DMS53 (cell line): Measurements from ENCODE around the gene BMI1.

Source experiments
- DNase-seq: peaks from one replicate; lab custom pipeline; 2025; lab: John Stamatoyannopoulos, UW

Gene BMI1

DNA sequence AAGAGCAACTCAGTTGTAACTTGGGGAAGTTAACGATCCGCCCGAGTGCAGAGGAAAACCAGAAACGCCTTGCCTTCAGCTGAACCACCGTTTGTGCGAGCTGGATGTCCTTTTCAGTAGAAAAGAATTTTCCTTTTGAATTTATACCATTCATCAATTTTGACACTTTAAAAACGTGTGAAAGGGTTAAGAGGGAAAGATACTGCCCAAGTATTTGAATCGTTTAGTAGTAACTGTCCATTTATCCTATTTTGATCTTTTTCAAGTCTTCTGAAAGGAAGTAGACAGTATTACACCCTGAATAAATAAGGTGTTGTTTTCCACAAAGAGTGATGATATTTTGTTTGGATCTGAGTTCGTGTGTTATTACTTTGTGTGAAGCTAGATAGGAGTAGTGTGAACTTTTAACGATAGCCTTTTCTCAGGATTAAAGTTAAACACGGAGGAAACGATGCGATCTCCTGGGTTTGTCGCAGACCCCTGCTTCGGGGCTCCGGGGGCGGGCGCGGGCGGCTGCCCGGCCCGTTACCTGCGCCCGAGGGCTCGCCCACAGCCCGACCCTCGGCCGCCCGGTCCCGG lies 830 bp upstream of the BMI1 start:
- DNase-seq = peak; percentile 60

DNA sequence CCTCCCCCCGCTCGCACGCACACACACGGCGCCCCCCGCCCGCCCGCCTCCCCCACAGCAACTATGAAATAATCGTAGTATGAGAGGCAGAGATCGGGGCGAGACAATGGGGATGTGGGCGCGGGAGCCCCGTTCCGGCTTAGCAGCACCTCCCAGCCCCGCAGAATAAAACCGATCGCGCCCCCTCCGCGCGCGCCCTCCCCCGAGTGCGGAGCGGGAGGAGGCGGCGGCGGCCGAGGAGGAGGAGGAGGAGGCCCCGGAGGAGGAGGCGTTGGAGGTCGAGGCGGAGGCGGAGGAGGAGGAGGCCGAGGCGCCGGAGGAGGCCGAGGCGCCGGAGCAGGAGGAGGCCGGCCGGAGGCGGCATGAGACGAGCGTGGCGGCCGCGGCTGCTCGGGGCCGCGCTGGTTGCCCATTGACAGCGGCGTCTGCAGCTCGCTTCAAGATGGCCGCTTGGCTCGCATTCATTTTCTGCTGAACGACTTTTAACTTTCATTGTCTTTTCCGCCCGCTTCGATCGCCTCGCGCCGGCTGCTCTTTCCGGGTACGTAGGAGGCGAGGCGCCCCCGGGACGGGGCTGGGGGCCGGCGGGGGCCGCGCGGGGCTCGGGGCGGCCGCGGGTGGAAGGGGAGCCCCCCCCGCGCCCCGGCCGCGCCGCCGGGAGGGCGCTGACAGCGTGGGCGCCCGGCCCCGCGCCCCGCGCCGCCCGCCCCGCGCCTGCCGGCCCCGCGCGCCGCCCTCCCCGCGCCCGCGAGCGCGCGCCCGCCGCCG lies 441 bp downstream of the BMI1 start:
- DNase-seq = peak; percentile 91

DNA sequence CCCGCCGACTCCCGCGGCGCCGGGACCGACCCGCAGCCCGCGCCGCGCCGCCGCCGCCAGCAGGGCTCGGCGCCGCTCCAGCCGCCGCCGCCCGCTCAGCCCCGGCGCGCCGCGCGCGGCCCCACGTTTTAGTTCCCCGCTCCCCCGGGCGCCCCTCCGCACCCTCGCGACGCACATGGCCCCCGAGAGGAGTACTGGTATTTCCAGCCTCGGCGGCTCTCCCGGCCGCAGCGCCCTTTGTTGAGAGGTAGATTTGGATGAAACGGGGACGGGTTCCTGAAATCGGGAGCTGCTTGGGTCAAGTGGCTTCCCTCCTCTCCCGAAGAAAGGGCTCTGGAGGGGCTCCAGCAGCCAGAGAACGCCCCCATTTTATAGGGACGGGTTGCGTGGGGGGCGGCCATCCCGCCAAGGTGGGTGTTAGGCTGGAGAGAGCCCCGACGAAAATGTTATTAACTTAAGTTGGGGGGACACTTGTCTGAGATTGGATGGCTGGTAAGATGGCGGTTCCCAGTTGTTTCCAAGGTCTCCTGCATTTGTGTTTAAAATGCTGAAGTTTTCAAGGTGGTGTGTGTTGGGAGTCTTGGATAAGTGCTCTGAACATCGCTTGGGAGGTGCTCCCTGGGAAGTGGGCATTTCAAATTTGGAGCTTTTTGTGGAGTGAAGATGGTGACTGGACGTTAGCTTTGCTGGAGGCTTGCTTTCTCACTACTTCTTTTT lies 1.2 kb downstream of the BMI1 start:
- DNase-seq = peak; percentile 68

DNA sequence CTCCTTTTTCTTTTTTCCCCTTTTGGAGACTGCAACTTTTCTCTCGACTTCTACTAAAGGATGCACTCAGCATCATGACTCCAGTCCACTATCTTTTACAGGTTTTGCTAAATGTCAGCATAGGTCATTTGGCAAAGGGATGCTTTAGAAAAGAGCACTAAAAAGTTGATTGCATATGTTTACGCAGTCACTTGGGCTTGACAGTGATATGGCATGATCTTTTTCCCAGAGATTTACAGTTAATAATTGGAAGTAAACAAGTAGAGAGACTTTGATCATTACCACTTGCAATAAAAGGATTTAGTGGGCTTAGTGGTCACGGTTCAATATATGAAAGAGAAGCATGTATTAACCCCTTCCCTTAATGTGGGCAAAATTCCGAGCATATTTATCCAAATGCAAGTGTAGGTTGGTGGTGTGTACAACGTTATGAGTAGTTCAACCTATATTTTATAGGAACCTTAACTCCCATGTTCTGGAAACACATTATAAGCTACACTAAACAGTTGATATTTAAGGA lies 1.8 kb downstream of the BMI1 start:
- DNase-seq = peak; percentile 46

DNA sequence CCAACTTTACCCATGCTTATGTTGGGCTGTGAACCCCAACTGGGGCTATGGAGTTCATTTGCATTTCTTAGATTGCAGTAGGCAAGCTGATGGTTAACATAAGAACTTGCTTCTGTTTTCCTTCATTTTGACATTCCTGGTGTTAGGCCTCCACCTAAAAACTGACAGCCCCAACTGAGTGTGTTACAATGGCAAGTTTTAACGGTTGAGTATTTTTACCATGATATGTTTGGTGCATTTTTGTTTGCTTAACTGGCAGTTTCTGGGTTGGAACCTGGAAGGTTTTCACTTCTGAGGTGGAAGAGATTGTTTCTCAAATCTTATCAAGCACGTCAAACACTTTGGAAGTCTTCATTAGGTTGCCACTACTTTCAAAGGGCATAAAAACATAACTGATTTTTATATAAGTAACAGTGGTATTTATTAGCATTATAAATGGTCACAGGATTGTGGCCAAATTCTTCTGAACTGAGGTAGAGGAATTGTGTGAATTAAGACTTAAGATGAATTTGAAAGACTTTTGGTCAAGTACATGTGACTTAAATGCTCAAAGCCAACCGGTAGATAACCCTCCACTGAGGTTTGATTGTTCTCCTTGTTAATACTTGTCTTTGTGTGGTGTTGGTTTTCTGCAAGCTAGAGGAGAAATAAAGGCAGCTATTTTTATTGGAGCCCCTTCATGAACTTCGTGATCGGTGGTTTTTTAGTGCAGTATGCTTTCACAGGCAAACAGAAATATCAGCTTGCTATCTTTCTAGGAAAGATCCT lies 2.8 kb downstream of the BMI1 start:
- no peak for DNase-seq

DNA sequence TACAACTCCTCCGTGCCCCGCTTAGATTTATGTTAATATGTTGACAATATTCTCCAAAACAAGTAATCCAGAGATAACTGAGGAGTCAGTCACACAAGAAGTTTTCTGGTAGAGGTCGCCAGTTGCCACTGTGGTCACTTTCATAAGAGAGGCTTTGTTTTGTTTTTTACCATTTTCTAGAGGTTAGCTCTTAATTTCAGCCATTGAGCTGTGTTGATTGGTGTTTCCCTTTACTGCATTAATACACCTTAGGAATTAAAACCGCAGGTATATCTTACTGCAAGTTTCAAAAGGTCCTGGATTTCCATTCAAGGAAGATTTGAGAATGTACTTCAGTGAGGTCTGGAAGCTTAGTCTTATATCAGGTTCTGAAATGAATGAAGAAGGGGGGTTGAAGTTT lies 3.5 kb downstream of the BMI1 start:
- peak; percentile 43 for DNase-seq

DNA sequence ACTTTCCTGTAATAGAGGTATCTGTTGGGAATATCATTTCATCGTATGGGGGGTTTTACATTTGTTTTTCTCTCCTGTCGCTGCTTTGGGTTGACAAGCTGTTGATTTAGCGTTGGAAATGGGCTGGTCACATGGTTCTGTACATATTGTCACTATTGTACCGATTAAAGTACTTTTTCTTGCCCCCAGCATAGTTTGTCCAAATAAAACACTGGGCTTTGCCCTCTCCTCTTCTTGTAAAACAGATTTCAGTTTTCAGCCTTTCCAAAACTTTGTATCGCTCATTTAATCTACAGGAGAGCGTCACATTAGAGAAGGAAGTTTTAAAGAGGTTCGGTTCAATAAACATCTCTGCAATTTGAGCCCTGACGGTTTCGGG lies 4.0 kb downstream of the BMI1 start:
- DNase-seq = peak; percentile 45

DNA sequence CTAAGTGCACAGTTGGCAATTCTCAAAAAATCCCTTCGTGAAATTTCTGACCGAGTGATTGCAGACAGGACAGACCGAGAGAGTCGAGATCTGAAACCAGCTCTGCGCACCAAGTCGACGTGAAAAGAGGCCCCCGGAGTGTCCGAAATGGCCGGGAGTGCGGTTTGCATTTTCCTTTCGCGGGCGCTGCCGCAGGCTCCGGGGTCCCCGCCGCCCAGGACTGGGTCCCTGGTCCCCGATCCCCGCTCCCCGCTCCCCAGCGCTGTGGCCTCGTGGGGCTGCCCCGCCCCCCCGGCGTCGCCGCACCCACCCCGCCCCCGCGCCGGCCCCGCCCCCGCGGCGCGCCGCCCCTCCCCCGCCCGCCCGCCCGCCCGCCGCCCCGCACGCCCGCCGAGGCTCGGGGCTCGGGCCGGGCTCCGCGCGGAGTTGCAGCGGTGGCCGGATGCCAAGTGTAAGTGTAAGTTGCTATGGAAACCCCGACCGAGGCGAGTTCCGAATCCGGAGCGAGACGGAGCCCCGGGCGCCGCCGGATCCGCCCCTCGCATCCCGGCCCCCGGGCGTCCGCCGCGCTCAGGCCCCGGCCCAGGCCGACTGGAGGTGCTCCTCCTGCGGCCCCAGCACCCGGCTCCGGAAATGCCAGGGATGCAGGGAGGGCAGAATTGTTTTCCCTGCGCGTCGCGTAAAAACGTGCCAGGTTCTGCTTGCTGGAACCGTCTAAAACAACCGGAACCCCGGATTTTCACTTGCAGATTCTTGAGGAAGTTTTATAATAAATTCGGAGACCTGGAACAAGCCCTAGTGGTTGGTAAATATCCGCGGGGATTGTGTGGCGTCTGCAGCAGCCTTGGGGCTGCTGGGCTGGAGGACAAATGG lies 4.6 kb downstream of the BMI1 start:
- DNase-seq = peak; percentile 96

DNA sequence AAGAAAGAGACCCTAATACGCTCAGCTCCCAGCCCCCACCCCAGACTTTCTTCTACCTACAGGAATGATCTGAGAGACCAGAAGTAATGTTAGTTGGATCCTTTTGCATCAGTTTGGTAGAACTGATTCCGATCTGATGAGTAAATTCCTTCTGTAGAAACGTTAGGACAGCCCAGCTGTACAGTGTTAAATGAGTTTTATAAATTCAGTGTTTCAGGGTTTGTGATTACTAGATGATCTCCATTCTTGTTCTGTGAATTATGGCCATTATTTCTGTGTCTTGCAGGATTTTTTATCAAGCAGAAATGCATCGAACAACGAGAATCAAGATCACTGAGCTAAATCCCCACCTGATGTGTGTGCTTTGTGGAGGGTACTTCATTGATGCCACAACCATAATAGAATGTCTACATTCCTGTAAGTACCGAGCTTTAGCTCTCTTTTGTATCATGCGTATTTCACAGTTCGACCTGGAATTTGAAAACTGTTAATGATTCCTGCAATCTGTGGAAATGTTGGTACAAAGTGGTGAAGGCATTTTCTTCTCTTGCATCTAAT lies 5.3 kb downstream of the BMI1 start:
- no peak for DNase-seq

DNA sequence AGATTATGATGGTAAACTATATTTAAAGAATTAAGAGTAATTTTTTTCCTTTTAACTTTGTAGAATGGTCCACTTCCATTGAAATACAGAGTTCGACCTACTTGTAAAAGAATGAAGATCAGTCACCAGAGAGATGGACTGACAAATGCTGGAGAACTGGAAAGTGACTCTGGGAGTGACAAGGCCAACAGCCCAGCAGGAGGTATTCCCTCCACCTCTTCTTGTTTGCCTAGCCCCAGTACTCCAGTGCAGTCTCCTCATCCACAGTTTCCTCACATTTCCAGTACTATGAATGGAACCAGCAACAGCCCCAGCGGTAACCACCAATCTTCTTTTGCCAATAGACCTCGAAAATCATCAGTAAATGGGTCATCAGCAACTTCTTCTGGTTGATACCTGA lies 8.3 kb downstream of the BMI1 start:
- DNase-seq = no peak

DNA sequence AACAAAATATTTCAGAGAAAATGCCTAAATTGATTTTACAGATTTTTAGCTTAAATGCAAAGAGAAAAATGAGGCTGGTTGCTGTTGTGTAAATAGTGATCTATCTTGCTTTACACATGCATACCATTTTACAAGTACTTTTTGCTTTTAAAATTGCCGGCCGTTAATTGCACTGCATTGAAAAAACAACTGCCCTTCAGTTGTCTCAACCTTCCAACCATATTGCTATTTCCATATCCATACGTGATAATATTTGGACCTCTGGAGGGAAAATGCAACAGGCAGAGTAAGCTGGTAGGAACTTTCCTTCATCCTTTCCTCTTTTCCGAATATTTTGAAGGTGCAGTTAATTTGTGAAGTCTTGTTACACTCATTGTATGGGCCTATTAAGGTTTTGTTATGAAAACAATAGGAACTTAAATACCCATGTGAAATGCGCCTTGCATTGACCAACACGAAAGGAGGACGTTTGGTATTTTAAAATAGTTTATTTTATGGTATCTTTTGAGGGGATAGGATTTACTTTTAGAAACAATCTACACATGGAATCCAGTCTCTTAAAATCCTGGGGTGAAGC lies 11.3 kb downstream of the BMI1 start:
- DNase-seq = no peak

DNA sequence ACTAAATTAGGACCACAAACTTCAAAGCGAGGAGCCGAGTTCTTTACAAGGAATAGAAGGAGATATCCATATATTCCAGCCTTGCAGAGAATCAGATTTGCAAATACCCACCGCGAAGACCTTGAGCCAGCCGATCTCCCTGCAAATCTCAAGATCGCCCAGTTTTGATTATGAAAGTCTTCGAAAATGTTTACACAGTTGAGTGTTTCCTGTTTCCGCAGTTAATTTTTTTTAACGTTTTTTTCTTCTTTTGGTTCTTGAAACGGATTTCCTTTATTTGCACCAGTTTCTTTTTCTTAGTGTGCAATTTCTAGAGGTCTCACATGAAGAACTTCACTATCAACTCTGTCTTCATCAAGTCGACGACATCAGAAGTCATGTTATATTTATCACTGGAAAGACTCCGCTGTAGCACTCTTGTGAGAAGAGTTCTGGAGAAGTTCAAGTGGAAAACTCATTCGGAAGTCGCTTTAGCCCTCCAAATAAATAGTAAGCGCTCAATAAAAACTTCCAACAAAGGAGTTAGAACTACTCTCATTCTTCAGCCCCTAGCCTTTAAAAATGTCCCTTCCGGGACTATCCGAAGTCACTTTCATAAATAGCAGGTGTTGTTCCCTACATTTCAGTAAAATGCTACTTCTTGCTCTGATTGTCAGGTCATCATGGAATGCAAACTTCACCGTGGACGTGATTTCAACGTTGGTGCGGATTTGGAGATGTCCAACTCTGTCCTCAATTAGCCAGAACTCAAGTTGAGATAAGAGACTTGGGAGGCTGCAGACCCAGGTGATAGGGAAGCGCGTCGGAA lies 12.5 kb downstream of the BMI1 start:
- DNase-seq = no peak

DNA sequence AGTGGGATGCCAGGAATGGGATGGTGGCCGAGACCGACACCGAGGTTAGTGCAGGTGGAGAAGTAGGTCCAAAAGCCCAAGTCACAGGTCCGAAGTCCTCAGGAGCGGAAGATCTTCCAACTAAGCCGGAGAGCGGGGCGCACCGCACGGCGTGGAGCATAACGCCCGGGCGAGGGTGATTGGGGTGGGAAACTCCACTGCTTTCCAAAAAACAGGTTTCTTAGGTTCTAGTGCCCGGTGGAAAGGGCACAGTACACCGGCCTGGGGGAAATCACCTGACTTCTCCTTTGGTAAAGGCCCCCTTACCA lies 13.0 kb downstream of the BMI1 start:
- DNase-seq = no peak

DNA sequence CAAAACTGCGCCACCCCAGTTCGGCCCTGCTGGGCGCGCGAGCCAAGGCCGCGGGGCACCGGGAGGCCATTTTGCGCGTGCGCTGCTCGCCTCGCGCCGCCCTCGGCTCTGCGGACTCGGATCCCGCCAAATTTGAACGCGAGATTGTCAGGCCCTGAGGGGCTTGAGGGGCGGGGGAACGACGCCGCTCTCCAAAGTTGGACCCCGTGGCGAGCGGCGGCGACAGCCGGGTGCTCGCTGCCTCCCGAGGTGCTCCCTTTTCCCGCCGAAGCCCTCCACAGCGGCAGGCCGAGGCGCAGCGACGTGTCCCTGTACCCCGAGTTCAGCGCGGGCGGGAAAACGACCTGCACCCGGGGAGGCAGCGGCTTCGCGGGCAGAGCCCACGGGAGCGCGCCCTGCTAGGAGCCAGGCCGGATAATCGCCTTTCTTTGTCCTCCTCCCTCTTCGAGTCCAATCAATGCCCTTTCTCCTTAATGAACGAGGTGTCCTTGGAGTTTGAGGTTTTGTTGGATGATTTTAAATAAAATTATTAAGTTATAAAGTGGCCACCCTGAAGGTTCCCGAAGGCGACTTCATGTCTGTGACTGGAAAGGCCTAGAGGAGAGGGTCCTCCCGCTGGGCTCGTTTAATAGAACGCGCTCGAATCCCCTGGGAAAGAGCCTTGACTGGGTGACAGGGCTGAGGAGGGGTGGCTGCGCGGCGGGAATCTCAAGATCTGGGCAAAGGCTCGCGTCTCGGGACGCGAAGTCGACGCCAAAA lies 13.7 kb downstream of the BMI1 start:
- DNase-seq = peak; percentile 61

DNA sequence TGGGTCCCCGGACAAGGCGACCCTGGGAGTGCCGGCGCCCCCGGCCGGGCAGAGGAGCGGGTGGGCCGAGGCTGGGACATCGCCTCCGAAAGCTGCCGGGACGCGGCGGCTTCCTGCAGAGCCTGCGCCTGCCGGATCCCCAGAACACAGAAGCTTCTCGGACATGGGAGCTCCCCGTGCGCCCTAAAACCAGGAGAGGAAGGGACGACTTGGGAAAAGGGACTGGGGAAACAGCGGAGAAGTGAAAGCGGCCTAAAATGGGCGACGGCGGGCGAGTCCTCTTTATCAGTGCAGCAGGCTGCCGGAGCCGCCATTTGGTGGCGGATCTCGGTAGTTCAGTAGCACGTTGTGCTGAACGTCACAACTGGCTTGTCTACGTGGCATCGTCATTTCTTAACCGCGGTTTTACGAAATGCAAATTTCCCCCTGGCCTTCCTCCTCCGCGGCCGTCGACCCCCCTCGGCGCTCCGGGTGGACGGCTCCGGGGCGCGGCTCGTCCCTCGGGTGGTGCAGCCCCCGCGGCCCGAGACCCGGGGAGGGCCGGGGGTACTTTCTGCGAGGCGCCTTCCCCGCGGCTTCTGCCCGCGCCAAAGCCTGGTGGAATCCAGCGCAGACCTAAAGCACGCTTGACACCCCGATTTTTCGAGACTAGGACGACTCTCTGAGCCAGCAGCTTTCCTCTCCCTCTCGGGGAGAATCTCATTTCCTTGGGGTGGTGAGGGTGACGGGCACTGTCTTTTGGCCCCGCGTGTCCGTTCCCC lies 14.5 kb downstream of the BMI1 start:
- peak; percentile 90 for DNase-seq

DNA sequence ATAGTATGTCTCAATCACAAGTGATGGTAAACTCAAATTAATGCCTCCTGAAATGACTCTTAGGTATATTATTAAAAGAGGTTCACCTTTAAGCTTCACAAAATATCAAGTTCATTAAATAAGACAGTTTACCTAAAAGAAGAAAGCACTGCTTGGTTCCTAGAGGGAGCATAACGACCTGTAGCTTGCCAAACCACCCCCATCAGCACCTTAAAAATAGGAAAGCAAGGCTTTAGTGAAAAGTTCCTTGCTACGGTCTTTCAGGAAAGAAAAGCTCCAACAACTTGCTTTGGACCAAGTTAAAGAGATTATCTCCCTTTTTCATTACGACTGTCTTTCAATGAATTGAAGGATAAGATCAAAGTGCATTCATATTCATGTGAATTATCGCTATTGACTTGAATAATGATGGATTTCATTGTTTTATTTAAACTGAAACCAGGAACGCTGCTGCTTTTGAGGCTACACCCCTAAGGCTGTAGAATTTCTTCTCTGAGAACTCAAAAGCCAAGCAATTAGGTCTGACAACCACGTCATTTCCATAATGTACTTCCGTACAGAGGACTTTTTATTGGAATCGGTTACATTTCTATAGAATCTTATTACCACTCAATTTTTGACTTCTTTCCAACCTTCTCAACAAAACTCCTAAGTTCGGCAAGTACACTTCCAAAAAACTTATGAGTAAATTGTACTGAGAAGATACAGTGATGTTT lies 17.4 kb downstream of the BMI1 start:
- DNase-seq = no peak

DNA sequence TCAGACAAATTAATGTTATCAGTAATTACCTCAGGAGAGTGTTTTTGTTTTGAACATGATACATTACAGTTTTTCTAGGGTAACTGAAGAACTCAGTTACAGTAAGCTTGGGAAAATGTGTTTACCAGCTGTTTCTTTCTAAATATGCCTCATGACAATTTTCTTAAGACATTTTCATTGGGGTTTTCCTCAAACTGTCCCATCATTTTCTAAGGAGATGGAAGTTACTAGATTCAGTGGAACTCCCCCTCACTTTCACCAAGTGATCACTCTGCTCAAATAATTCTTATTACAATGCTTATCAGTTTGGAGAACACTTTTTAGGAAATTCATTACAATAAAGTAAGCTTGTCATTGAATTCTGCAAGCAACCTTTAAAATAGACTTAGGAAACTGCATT lies 18.0 kb downstream of the BMI1 start:
- no peak for DNase-seq
